ENCODE measurements around the gene FAM167B.

The FAM167B gene

DNA sequence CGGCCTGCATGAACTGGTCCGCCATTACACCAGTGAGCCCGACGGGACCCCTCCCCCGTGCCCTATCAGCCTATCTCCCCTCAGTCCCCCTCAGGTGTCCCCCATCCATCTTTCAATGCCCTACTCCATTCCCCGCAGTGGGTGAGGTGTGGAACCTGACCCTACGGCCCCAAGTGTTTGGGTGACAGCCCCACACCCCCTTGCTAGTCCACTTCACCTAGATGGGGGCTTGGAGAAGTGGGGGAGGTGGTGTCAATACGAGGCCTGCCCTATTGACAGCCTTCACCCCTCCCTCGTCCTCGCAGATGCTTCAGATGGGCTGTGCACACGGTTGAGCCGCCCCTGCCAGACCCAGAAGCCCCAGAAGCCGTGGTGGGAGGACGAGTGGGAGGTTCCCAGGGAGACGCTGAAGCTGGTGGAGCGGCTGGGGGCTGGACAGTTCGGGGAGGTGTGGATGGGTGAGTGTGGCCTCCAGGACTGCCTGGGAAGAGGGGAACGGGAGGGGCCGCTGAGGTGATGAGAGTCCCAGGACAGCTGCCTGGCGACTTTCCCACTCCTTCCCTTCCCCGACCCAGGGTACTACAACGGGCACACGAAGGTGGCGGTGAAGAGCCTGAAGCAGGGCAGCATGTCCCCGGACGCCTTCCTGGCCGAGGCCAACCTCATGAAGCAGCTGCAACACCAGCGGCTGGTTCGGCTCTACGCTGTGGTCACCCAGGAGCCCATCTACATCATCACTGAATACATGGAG, 29.2 kb downstream of the FAM167B start:
- no peak for TF ChIP-seq REST (IDR thresholded peaks at IDR 0.05; ENCODE audit: insufficient read depth in 1 of 2, low read depth in 2 of 2, low read length in 2 of 2)
- no peak for TF ChIP-seq SIN3A (IDR thresholded peaks at IDR 0.05; ENCODE audit: borderline replicate concordance, insufficient read depth, low read length)
- TF ChIP-seq TAF1 (IDR thresholded peaks at IDR 0.05; ENCODE audit: borderline replicate concordance, insufficient read depth, low read length) = no peak
- TF ChIP-seq POLR2AphosphoS5 (IDR thresholded peaks at IDR 0.05; ENCODE audit: low read depth, low read length) = no peak
- no peak for TF ChIP-seq FOXP2 (optimal IDR thresholded peaks at IDR 0.05; ENCODE audit: borderline replicate concordance, extremely low read depth, extremely low read length, insufficient read depth)

- no peak for TF ChIP-seq REST (IDR thresholded peaks at IDR 0.05; ENCODE audit: insufficient read depth in 1 of 2, low read depth in 2 of 2, low read length in 2 of 2)
Measured at GRCh38 chr1:32285658-32286057, 38.6 kb downstream of the FAM167B start.

GRCh38 chr1:32286763-32287162, 39.7 kb downstream of the FAM167B start:
- TF ChIP-seq SIN3A (IDR thresholded peaks at IDR 0.05; ENCODE audit: borderline replicate concordance, insufficient read depth, low read length) (no peak), POLR2AphosphoS5 (IDR thresholded peaks at IDR 0.05; ENCODE audit: low read depth, low read length) (no peak), FOXP2 (optimal IDR thresholded peaks at IDR 0.05; ENCODE audit: borderline replicate concordance, extremely low read depth, extremely low read length, insufficient read depth) (no peak), TAF1 (IDR thresholded peaks at IDR 0.05; ENCODE audit: borderline replicate concordance, insufficient read depth, low read length) (no peak), REST (IDR thresholded peaks at IDR 0.05; ENCODE audit: insufficient read depth in 1 of 2, low read depth in 2 of 2, low read length in 2 of 2) (no peak)

DNA sequence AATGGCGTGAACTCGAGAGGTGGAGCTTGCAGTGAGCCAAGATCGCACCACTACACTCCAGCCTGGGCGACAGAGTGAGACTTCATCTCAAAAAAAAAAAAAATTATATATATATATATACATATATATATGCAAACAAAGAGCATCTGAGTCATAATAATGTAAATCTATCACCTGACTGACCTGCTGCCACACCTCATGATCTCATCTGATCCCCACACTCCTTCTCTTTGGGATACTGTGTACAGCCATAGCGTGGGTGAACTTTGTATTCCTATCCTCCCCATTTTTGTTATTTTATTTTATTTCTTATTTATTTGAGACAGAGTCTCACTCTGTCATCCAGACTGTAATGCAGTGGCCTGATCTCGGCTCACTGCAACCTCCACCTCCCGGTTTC, 42.2 kb downstream of the FAM167B start:
- TF ChIP-seq FOXP2 (optimal IDR thresholded peaks at IDR 0.05; ENCODE audit: borderline replicate concordance, extremely low read depth, extremely low read length, insufficient read depth) = no peak
- TF ChIP-seq TAF1 (IDR thresholded peaks at IDR 0.05; ENCODE audit: borderline replicate concordance, insufficient read depth, low read length) = no peak

GRCh38 chr1:32291145-32291707, 44.2 kb downstream of the FAM167B start:
- TF ChIP-seq FOXP2 (optimal IDR thresholded peaks at IDR 0.05; ENCODE audit: borderline replicate concordance, extremely low read depth, extremely low read length, insufficient read depth) = no peak
- no peak for TF ChIP-seq TAF1 (IDR thresholded peaks at IDR 0.05; ENCODE audit: borderline replicate concordance, insufficient read depth, low read length)
- TF ChIP-seq SIN3A (IDR thresholded peaks at IDR 0.05; ENCODE audit: borderline replicate concordance, insufficient read depth, low read length) = no peak
- no peak for TF ChIP-seq POLR2AphosphoS5 (IDR thresholded peaks at IDR 0.05; ENCODE audit: low read depth, low read length)

GRCh38 chr1:32291708-32292538, 44.9 kb downstream of the FAM167B start, which contains the start of gene HDAC1:
Gene HDAC1 (plus strand): TSS chr1:32292083. CDS start chr1:32292170, 87 bp downstream.
- TF ChIP-seq FOXP2 (optimal IDR thresholded peaks at IDR 0.05; ENCODE audit: borderline replicate concordance, extremely low read depth, extremely low read length, insufficient read depth) (no peak), POLR2AphosphoS5 (IDR thresholded peaks at IDR 0.05; ENCODE audit: low read depth, low read length) (peak; percentile 52; the same call in 1 of the 2 replicates)

Data from PFSK-1 (cell line).